ENCODE data around the gene ADRM1.

GRCh38 chr20:62333820-62334595 lies 31.2 kb downstream of the ADRM1 start:
- TF ChIP-seq CTCF (IDR thresholded peaks at IDR 0.05; ENCODE audit: low read depth, low read length) (no peak), EZH2phosphoT487 (IDR thresholded peaks at IDR 0.05; ENCODE audit: low read depth) (no peak)

Measured in OCI-LY3 (cell line).